Measurements from ENCODE around the gene TNIP1.

DNA sequence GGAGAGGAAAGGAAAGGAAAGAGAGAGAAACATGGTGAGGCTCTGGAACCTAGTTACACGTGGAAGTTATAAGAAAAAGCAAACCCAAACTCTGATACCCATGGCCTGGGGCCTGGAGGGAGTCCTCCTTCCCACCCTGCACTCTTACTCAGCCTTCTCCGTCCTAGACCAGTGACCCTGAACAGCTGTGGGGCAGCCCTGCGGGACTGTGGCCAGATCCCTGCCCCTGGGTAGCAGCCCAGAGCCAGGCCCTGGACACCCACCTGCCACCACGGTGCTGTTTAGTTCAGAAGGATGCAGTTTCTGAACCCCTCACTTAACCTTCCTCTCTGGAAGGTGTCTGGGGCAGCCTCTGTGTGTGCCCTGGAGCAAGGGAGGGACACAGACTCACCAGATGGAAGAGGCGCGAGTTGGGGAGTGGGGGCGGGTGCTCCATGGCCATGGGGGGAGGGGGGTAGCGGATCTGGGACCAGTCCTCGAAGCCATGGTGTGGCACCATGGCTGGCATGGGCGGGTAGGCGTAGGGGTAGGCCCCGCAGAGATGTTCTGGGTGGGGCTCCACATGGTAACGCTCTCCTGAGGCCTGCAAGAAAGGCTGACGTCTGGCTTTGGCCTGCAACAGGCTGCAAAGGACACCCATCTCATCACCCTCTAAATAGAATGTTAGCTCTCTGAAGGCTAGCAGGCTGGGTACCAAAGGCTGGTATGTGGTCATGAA lies 47.5 kb downstream of the TNIP1 start:
- TF ChIP-seq RAD21 (IDR thresholded peaks at IDR 0.05; ENCODE audit: low read length), result no peak
- no peak for TF ChIP-seq YY1 (IDR thresholded peaks at IDR 0.05; ENCODE audit: low read depth)
- TF ChIP-seq EP300 (IDR thresholded peaks at IDR 0.05; ENCODE audit: borderline replicate concordance in 1 of 2, low read depth in 1 of 2, low read length in 1 of 2), result no peak
- TF ChIP-seq, protein P1, sequence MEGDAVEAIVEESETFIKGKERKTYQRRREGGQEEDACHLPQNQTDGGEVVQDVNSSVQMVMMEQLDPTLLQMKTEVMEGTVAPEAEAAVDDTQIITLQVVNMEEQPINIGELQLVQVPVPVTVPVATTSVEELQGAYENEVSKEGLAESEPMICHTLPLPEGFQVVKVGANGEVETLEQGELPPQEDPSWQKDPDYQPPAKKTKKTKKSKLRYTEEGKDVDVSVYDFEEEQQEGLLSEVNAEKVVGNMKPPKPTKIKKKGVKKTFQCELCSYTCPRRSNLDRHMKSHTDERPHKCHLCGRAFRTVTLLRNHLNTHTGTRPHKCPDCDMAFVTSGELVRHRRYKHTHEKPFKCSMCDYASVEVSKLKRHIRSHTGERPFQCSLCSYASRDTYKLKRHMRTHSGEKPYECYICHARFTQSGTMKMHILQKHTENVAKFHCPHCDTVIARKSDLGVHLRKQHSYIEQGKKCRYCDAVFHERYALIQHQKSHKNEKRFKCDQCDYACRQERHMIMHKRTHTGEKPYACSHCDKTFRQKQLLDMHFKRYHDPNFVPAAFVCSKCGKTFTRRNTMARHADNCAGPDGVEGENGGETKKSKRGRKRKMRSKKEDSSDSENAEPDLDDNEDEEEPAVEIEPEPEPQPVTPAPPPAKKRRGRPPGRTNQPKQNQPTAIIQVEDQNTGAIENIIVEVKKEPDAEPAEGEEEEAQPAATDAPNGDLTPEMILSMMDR (IDR thresholded peaks at IDR 0.05), result no peak
- TF ChIP-seq TAF1 (IDR thresholded peaks at IDR 0.05; ENCODE audit: borderline replicate concordance, low read depth, low read length), result no peak
- no peak for TF ChIP-seq MEF2A (IDR thresholded peaks at IDR 0.05; ENCODE audit: borderline replicate concordance, low read depth)
- TF ChIP-seq, protein P2, sequence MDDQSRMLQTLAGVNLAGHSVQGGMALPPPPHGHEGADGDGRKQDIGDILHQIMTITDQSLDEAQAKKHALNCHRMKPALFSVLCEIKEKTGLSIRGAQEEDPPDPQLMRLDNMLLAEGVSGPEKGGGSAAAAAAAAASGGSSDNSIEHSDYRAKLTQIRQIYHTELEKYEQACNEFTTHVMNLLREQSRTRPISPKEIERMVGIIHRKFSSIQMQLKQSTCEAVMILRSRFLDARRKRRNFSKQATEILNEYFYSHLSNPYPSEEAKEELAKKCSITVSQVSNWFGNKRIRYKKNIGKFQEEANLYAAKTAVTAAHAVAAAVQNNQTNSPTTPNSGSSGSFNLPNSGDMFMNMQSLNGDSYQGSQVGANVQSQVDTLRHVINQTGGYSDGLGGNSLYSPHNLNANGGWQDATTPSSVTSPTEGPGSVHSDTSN (IDR thresholded peaks at IDR 0.05), result no peak
- no peak for TF ChIP-seq SMC3 (IDR thresholded peaks at IDR 0.05; ENCODE audit: low read depth, low read length)

Measured in SK-N-SH (cell line).